Amygdala (tissue), 56 donors: ENCODE results near the gene EFCAB6.
A peak's percentile ranks its signal among the peaks of the same experiment; 100 is the strongest.

Source experiments
- DNase-seq, 56 donors: peaks; one replicate each; lab custom pipeline; 2025; lab: John Stamatoyannopoulos, UW

Gene EFCAB6

GRCh38 chr22:43819931-43820640 is 8.0 kb upstream of the EFCAB6 start:
- no peak for DNase-seq

- DNase-seq, result no peak
Measured at GRCh38 chr22:43819421-43819921, 7.4 kb upstream of the EFCAB6 start.

GRCh38 chr22:43818981-43819380 is 6.9 kb upstream of the EFCAB6 start:
- no peak for DNase-seq

- no peak for DNase-seq
Measured at GRCh38 chr22:43817402-43817801, 5.3 kb upstream of the EFCAB6 start.

- no peak for DNase-seq
Measured at GRCh38 chr22:43814264-43814663, 2.2 kb upstream of the EFCAB6 start.

GRCh38 chr22:43812890-43813289 is 785 bp upstream of the EFCAB6 start:
- no peak for DNase-seq

GRCh38 chr22:43811777-43812148 is 342 bp downstream of the EFCAB6 start:
- no peak for DNase-seq

GRCh38 chr22:43802897-43803495 is 9.1 kb downstream of the EFCAB6 start:
- DNase-seq, result no peak

GRCh38 chr22:43800970-43801369 is 11.1 kb downstream of the EFCAB6 start:
- no peak for DNase-seq

GRCh38 chr22:43798492-43798891 is 13.6 kb downstream of the EFCAB6 start:
- DNase-seq, result no peak

GRCh38 chr22:43796567-43796966 is 15.5 kb downstream of the EFCAB6 start:
- peak in 19 of 56 donors; percentile 5 to 58 (median 26) for DNase-seq

- DNase-seq, result no peak
Measured at GRCh38 chr22:43795320-43795719, 16.8 kb downstream of the EFCAB6 start.

- no peak for DNase-seq
Measured at GRCh38 chr22:43792905-43793304, 19.2 kb downstream of the EFCAB6 start.

- DNase-seq, result no peak
Measured at GRCh38 chr22:43789452-43789851, 22.7 kb downstream of the EFCAB6 start.

GRCh38 chr22:43783777-43784176 is 28.3 kb downstream of the EFCAB6 start:
- no peak for DNase-seq

GRCh38 chr22:43782448-43782847 is 29.7 kb downstream of the EFCAB6 start:
- no peak for DNase-seq

GRCh38 chr22:43777286-43777685 is 34.8 kb downstream of the EFCAB6 start:
- peak in 14 of 56 donors; percentile 5 to 34 (median 16) for DNase-seq

GRCh38 chr22:43776081-43776670 is 35.9 kb downstream of the EFCAB6 start:
- DNase-seq, result no peak

- no peak for DNase-seq
Measured at GRCh38 chr22:43774318-43774915, 37.7 kb downstream of the EFCAB6 start.

- DNase-seq, result no peak
Measured at GRCh38 chr22:43772831-43773230, 39.3 kb downstream of the EFCAB6 start.

GRCh38 chr22:43755452-43755851 is 56.7 kb downstream of the EFCAB6 start:
- no peak for DNase-seq
